NCI-H1092 (cell line): Measurements from ENCODE around the gene FAM53C.
A peak's percentile ranks its signal among the peaks of the same experiment; 100 is the strongest.
"Not testable (repeated sequence)": the region's sequence is repeated elsewhere in the genome, so short reads cannot be mapped to it uniquely, and the experiment has no call there.

Experiments used
- DNase-seq: peaks from one replicate; lab custom pipeline; 2025; lab: John Stamatoyannopoulos, UW

The FAM53C gene

GRCh38 chr5:138351056-138351455 is 13.0 kb downstream of the FAM53C start:
- DNase-seq, result no peak

- DNase-seq, result no peak
Measured at GRCh38 chr5:138351517-138351916, 13.5 kb downstream of the FAM53C start.

- DNase-seq, result peak; percentile 66
Measured at GRCh38 chr5:138352071-138352721, 14.1 kb downstream of the FAM53C start, which contains the start of gene KDM3B. TSS of gene KDM3B (plus strand) at chr5:138352685. CDS start at chr5:138352796, 111 bp downstream.

GRCh38 chr5:138352722-138353559 is 14.9 kb downstream of the FAM53C start:
- no peak for DNase-seq

GRCh38 chr5:138353560-138354080 is 15.6 kb downstream of the FAM53C start:
- DNase-seq, result no peak

- no peak for DNase-seq
Measured at GRCh38 chr5:138354387-138354786, 16.3 kb downstream of the FAM53C start.

GRCh38 chr5:138354926-138355378 is 16.9 kb downstream of the FAM53C start:
- no peak for DNase-seq

- no peak for DNase-seq
Measured at GRCh38 chr5:138359621-138360020, 21.6 kb downstream of the FAM53C start.

- no peak for DNase-seq
Measured at GRCh38 chr5:138360941-138361452, 22.9 kb downstream of the FAM53C start.

- no peak for DNase-seq
Measured at GRCh38 chr5:138364576-138364975, 26.5 kb downstream of the FAM53C start.

GRCh38 chr5:138366632-138367382 is 28.7 kb downstream of the FAM53C start:
- no peak for DNase-seq

- DNase-seq, result no peak
Measured at GRCh38 chr5:138369261-138369660, 31.2 kb downstream of the FAM53C start.

- DNase-seq, result no peak
Measured at GRCh38 chr5:138369706-138370105, 31.6 kb downstream of the FAM53C start.

GRCh38 chr5:138370537-138370936 is 32.5 kb downstream of the FAM53C start:
- DNase-seq, result no peak

- DNase-seq, result no peak
Measured at GRCh38 chr5:138371454-138371853, 33.4 kb downstream of the FAM53C start.

GRCh38 chr5:138372225-138372624 is 34.2 kb downstream of the FAM53C start:
- no peak for DNase-seq

GRCh38 chr5:138372653-138373052 is 34.6 kb downstream of the FAM53C start:
- no peak for DNase-seq

GRCh38 chr5:138382347-138382746 is 44.3 kb downstream of the FAM53C start:
- no peak for DNase-seq

GRCh38 chr5:138385660-138386059 is 47.6 kb downstream of the FAM53C start:
- DNase-seq, result no peak

GRCh38 chr5:138386290-138386689 is 48.2 kb downstream of the FAM53C start:
- no peak for DNase-seq

GRCh38 chr5:138389332-138389731 is 51.3 kb downstream of the FAM53C start:
- DNase-seq, result no peak

- DNase-seq, result not testable (repeated sequence)
Measured at GRCh38 chr5:138389911-138390310, 51.8 kb downstream of the FAM53C start.
